Heart right ventricle (tissue), 16 donors: ENCODE measurements around the gene EXOC2. TPM values are rescaled to one million over a fixed set of nuclear protein-coding genes. Genes with fewer than 3 reads are reported as not detected.
A peak's percentile ranks its signal among the peaks of the same experiment; 100 is the strongest.
"Not testable (repeated sequence)": the region's sequence is repeated elsewhere in the genome, so short reads cannot be mapped to it uniquely, and the experiment has no call there.

ENCODE experiments used
- ATAC-seq, 8 donors: fragments of 200-7000 bp; cut with Tn5 transposase; one replicate each; pipeline ENCODE4 v1.9.1; 2020; ENCODE audit warnings: mild to moderate bottlenecking in 8 of 8, moderate library complexity in 8 of 8, moderate number of reproducible peaks in 1 of 8
- DNase-seq, 2 donors: peaks; one replicate each; pipeline ENCODE4 v3.0.0-alpha.2; 2020
- H3K27ac ChIP-seq, 10 donors: fragments of 200-600 bp; sonication (generic) in 2 of 10; one replicate each; pipeline versions ENCODE4 v1.5.0 to v1.8.0; 2020 to 2022; ENCODE audit warnings: mild to moderate bottlenecking in 3 of 10
- H3K27me3 ChIP-seq, 7 donors: fragments of 200-600 bp; one replicate each; pipeline ENCODE4 v1.8.0; 2021 to 2022; ENCODE audit warnings: mild to moderate bottlenecking in 2 of 7
- H3K36me3 ChIP-seq, 9 donors: fragments of 200-600 bp; sonication (generic) in 1 of 9; one replicate each; pipeline versions ENCODE4 v1.5.0 to v1.8.0; 2020 to 2022; ENCODE audit warnings: mild to moderate bottlenecking in 2 of 9
- H3K4me1 ChIP-seq, 9 donors: fragments of 200-600 bp; sonication (generic) in 1 of 9; one replicate each; pipeline versions ENCODE4 v1.5.0 to v1.8.0; 2020 to 2022; ENCODE audit warnings: mild to moderate bottlenecking in 4 of 9
- H3K4me3 ChIP-seq, 10 donors: fragments of 200-600 bp; sonication (generic) in 2 of 10; one replicate each; pipeline versions ENCODE4 v1.5.0 to v1.8.0; 2020 to 2022; ENCODE audit warnings: mild to moderate bottlenecking in 7 of 10, moderate library complexity in 2 of 10
- H3K9me3 ChIP-seq, 11 donors: fragments of 200-600 bp in 10 of 11; sonication (generic) in 2 of 11; one replicate each; pipeline versions ENCODE4 v1.5.0 to v1.8.0; 2013 to 2022; ENCODE audit warnings: mild to moderate bottlenecking in 2 of 11, control low read depth in 1 of 11, moderate library complexity in 1 of 11
- CTCF ChIP-seq, 9 donors: fragments of 200-600 bp; sonication (generic) in 2 of 9; IDR thresholded peaks; one replicate each; pipeline versions ENCODE4 v1.5.0 to v1.8.0; 2021 to 2022; ENCODE audit warnings: antibody characterized with exemption in 9 of 9, mild to moderate bottlenecking in 5 of 9, moderate library complexity in 1 of 9
- WGBS, 2 donors: extraction: QIAGEN DNeasy Blood & Tissue Kit; methylation state at CpG; one replicate each; pipeline ENCODE4 v1.1.7; 2013; ENCODE audit warnings: inconsistent platforms in 1 of 2; 5-methylcytosine and 5-hydroxymethylcytosine counted together
- intact Hi-C, 10 donors: fragments of 100-400 bp; cut with DNase I; formaldehyde crosslinking; loops; one replicate each; pipeline versions ENCODE4 v1.11.1 to v1.14.2; 2022
- polyA plus RNA-seq, 2 donors: library from polyadenylated mRNA; stranded (reverse); fragments of 200-250 nt; gene quantifications; one replicate each; pipeline ENCODE4 v1.2.3, GENCODE V29; 2013
- total RNA-seq, 10 donors: library from RNA; stranded (reverse); fragmentation: NEBNext Ultra II Directional in 3 of 10; extraction: Animal tissue kit (Norgen Biotek cat#: 25700) in 3 of 10; gene quantifications; one replicate each; pipeline versions ENCODE4 v1.2.1 to v1.2.4, GENCODE V29; 2021 to 2023
- donor health status: Arrhythmogenic right ventricular cardiomyopathy.
- donor health status: ischemic (EF 13 %, LVEDD 7.1; RV severe dilation, severe dysfunction).
- donor health status: healthy with polysubstance abuse.
- donor health status: DM: no; HTN: yes; CAD: no.
- donor health status: DM: no; HTN: no; CAD: no.
- donor health status: ischemic (EF 25% LVEDD 6.9; RV normal size, moderate dysfunction).
- donor health status: ischemic (EF 25% LVEDD 5.7; RV mildly dilated, moderate dysfunction).
- donor health status: healthy.
- donor health status: DM: yes; HTN: yes; CAD: no.
- donor health status: Ischemic cardiomyopathy.
- donor health status: ischemic (EF 35%, LVEDD 5.7; RV mildly dilated, moderate dysfunction).
- donor health status: nonischemic (EF 11% LVEDD 7.7; RV severe dilation, severe dysfunction).
- donor health status: DM: yes; HTN: yes; CAD: no.
- donor health status: PGD.
- donor health status: ischemic (EF 29% LVEDD 5.4; RV normal size, mild dysfunction).
- donor health status: nonischemic (EF 23%, LVEDD 6.1; RV moderate dilation, normal function).

The EXOC2 gene
- total and polyA plus RNA-seq, 12 donors, result 4.0 to 18.4 (median 12.9) TPM

DNA sequence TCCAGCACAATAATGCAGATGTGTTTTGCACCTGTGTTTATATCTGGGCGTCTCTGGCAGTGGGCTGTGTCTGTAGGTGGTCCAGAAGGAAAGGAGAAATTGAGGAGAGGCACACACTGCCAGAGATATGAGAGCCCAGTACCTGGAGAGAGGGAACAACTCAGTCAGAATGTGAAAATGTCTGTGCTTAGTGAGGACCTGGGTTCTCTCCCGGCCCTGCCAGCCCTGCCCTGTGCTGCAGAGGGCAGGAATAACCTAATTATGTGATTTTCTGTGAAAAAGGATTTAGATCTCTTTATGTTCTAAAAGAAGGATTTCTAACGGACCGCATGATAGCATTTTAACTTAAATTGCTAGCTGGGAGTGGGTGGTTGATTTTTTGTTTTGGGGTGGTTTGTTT, 8.3 kb upstream of the EXOC2 start:
- ATAC-seq (no peak), DNase-seq (no peak)
- Histone ChIP-seq H3K4me1 (no peaks in the 10 kb centered on the region), H3K36me3 (no peaks in the 10 kb centered on the region), H3K9me3 (no peaks in the 10 kb centered on the region), H3K4me3 (no peak overlapping the region), H3K27ac (no peak overlapping the region), H3K27me3 (peaks cover 0 to 3% (median 0%) of the 10 kb centered on the region in 7 donors)
- intact Hi-C loops, result no loop called here
- no peak for TF ChIP-seq CTCF (IDR thresholded peaks at IDR 0.05)
- WGBS, 2 donors, result 83 to 85% methylated on average over 4 of the region's 4 CpGs

DNA sequence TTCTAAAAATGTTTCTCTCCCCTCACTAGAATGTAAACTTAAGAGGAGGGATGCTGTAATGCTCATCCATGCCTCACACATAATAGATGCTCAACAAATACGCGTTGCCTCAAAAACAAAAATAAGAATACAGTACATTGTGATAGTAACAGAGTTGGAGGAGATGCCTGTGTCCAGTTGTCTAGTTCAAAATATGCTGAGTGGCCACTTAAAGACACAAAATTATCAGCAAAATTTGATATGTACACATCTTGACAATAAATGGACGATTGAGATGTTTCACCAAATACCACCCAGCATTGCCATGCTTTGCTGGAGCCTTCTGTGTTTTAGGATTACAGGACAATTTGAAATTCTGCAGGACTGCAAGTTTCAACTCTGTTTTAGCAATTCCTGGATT, 7.6 kb upstream of the EXOC2 start:
- TF ChIP-seq CTCF (IDR thresholded peaks at IDR 0.05), result no peak
- Histone ChIP-seq H3K27me3 (no peaks in the 10 kb centered on the region), H3K36me3 (no peaks in the 10 kb centered on the region), H3K4me3 (no peak overlapping the region), H3K4me1 (no peaks in the 10 kb centered on the region), H3K9me3 (no peaks in the 10 kb centered on the region), H3K27ac (no peak overlapping the region)
- no peak for DNase-seq
- no peak for ATAC-seq
- WGBS, 2 donors, result 94 to 96% methylated on average over 3 of the region's 3 CpGs
- intact Hi-C loops, result no loop called here

GRCh38 chr6:699319-699718, 6.4 kb upstream of the EXOC2 start:
- Histone ChIP-seq H3K27ac (no peak overlapping the region), H3K27me3 (no peaks in the 10 kb centered on the region), H3K4me3 (no peak overlapping the region), H3K36me3 (no peaks in the 10 kb centered on the region), H3K9me3 (no peaks in the 10 kb centered on the region), H3K4me1 (no peaks in the 10 kb centered on the region)
- intact Hi-C loops, result no loop called here
- 51 to 60% methylated on average over 6 of the region's 6 CpGs for WGBS, 2 donors
- DNase-seq (no peak), ATAC-seq (peak in 3 of 8 donors; percentile 22 to 77 (median 53))
- no peak for TF ChIP-seq CTCF (IDR thresholded peaks at IDR 0.05)

DNA sequence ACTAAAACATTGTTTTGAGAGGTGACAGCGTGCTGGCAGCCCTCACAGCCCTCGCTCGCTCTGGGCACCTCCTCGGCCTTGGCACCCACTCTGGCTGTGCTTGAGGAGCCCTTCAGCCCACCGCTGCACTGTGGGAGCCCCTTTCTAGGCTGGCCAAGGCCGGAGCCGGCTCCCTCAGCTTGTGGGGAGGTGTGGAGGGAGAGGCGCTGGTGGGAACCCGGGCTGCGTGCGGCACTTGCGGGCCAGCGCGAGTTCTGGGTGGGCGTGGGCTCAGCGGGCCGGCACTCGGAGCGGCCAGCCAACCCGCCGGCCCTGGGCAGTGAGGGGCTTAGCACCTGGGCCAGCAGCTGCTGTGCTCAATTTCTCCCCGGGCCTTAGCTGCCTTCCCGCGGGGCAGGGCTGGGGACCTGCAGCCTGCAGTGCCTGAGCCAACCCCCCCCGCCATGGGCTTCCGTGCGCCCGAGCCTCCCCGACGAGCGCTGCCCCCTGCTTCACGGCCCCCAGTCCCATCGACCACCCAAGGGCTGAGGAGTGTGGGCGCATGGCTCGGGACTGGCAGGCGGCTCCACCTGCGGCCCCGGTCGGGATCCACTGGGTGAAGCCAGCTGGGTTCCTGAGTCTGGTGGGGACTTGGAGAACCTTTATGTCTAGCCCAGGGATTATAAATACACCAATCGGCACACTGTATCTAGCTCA, 1.6 kb upstream of the EXOC2 start:
- H3K9me3 ChIP-seq, ATAC-seq, DNase-seq, H3K36me3 ChIP-seq, H3K27me3 ChIP-seq, H3K4me3 ChIP-seq, H3K27ac ChIP-seq, intact Hi-C loops: not testable (repeated sequence)
- peaks cover 0 to 23% (median 15%) of the 10 kb centered on the region in 9 donors for H3K4me1 ChIP-seq
- 98% methylated on average over 37 to 40 of the region's 40 CpGs for WGBS, 2 donors

DNA sequence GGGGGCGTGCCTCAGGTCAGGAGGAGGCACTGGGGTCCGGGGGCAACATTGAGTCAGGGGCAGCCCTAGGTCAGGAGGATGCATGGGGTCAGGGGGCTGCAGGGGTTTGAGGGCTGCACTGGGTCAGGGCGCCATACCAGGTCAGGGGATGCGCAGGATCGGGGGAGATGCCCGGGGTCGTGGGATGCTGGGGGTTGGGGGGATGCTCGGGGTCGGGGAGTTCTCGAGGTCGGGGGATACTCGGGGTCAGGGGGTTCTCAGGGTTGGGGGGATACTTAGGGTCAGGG, 727 bp upstream of the EXOC2 start:
- 93 to 94% methylated on average over 12 of the region's 12 CpGs for WGBS, 2 donors
- peak in 1 of 8 donors; percentile 41 for ATAC-seq
- no peak for DNase-seq
- intact Hi-C loops, result no loop called here
- peak overlapping the region in 9 of 10 donors; percentile 79 to 98 (median 92) for H3K4me3 ChIP-seq
- no peaks in the 10 kb centered on the region for H3K9me3 ChIP-seq
- H3K4me1 ChIP-seq, result peaks cover 0 to 23% (median 15%) of the 10 kb centered on the region in 9 donors
- H3K27ac ChIP-seq, result no peak overlapping the region
- H3K27me3 ChIP-seq, result no peaks in the 10 kb centered on the region
- no peak for TF ChIP-seq CTCF (IDR thresholded peaks at IDR 0.05)
- peaks cover 0 to 9% (median 0%) of the 10 kb centered on the region in 9 donors for H3K36me3 ChIP-seq
